Left renal pelvis (tissue), 4 donors: ENCODE measurements around the gene ODF4. TPM values are rescaled to one million over a fixed set of nuclear protein-coding genes. Genes with fewer than 3 reads are reported as not detected.
"Not testable (repeated sequence)": the region's sequence is repeated elsewhere in the genome, so short reads cannot be mapped to it uniquely, and the experiment has no call there.

ENCODE experiments used
- DNase-seq, 4 donors: peaks; one replicate each; pipeline ENCODE4 v3.0.0-alpha.2; 2013; ENCODE audit warnings: low read depth in 4 of 4, low spot score in 3 of 4
- polyA plus RNA-seq, 4 donors: library from polyadenylated mRNA; unstranded; fragments of 120-200 nt; gene quantifications; one replicate each; pipeline ENCODE4 v1.2.1, GENCODE V29; 2013; ENCODE audit not compliant: insufficient read length in 4 of 4

Gene ODF4
- polyA plus RNA-seq, 4 donors, result not detected

DNA sequence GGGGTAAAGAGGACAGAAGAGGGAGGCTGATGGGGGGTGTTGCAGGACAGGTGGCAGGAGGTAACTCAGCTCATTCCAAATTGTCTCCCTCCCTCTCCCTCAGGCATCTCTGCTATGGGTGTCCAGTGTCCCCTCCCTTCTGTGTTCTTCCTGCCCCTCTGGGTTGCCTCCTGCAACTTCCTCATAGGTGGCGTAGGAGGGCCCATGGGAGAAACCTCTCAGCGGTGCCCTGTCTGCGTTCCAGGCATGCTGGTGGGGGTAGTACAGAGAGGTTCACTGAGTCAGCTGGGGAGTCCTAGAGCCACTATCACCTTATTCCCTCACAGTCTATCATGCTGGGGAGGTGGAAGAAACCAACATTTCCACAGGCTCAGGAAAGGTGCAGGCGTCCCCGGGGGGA lies 14.7 kb upstream of the ODF4 start:
- no peak for DNase-seq

DNA sequence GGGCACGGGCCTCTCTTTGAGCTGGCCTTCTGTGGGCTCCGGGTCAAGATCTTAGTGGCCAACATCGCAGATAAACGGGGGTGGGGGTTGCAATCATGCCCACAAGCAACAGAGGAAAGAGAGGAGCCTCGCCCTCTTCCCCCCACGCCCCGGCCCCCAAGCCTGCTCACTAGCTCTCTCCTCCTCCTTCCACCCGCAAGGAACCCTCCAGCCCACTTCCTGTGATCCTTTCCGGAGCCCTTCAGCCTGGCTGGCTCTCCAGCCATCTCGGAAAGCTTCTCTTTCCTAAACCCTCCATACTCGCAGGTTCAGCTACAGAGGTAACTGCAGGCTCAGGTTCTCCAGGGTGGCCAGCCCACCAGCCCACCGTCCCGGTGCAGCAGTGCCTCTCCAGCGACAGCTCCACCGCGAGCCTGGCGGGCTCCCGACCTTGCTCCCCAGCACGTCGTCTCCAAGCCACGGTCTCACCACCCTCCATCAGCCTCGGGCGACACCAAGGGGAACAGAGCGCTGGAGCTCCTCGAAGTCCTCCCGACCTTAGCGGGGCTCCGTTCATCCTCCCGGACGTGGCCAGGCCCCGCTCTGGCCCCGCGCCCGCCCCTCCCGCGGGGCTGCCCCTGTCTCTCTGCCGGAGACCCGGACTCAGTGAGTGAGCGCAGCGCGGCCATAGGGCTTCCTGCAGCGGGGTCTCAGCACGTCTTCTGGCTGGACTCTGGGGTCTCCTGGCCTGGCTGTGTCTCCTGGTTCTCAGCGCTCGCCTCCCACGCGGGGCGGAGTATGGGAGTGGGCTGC lies 12.9 kb upstream of the ODF4 start:
- no peak for DNase-seq

DNA sequence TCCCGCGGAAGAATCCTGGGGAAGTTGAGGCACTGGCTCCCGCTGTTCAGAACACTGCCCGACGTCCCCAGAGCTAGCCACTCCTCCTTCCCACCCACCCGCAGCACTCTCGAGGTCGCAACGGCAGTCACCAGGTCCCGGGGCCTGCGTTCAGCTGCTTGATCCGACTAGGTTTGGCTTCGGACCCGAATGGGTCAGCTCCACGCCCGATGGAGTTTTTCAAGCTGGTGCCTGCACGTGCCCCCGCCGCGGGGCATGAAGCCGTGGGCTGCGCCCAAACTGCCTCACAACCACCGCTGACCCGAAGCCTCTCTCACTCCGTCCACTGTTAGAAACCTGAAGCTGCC lies 12.4 kb upstream of the ODF4 start:
- no peak for DNase-seq

DNA sequence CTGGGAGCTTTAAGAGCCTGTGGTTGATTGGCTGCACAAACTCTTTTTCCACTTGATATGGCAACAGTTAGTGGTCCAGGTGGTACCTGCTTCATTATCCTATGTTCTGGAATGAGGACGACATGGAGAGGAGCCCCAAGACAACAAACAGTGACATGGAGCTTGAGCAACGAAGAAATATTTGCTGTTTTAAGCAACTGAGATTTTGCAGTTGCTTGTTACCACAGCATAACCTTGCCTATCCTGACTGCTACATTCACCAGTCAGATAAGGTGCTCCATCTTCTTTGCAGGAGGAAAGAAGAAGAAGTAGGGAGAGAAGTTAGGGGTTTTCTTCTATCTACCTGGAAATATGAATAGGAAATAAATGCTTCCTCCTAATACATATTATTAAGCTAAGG lies 7.5 kb upstream of the ODF4 start:
- DNase-seq, result no peak

DNA sequence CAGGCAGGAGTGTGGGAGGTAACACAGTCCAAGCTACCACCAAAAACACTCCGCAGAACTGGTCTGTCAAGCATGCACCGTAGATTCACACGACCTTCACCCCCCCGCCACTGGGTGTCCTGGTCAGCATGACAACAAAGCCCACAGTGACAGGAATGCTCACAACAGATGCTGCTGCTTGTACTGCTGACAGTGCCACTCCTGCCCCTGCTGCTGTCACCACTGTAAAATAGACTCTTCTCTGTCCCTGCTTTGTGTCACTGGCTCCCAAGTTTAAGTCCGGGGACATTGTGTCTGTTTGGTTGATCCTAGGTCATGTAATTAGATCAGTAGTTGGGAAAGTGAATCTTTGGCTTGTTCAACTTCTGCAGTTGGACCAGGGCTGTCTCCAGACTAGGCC lies 7.0 kb upstream of the ODF4 start:
- DNase-seq, result no peak

DNA sequence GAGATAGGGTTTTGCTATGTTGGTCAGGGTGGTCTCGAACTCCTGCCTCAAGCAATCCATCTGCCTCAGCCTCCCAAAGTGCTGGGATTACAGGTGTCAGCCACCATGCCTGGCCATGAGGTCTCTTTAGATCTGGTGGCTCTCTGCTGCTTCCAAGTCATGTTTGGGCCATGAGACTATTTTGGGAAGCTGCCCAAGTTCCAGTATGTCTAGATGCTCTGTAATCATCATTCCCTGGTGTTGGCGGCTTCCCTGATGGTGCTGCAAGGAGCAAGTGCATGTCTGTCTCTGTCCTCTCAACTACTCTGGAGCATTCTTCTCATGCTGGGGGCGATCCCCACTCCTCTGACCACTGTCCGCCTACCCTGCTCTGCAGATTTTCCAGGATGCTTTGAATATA lies 6.4 kb upstream of the ODF4 start:
- no peak for DNase-seq

DNA sequence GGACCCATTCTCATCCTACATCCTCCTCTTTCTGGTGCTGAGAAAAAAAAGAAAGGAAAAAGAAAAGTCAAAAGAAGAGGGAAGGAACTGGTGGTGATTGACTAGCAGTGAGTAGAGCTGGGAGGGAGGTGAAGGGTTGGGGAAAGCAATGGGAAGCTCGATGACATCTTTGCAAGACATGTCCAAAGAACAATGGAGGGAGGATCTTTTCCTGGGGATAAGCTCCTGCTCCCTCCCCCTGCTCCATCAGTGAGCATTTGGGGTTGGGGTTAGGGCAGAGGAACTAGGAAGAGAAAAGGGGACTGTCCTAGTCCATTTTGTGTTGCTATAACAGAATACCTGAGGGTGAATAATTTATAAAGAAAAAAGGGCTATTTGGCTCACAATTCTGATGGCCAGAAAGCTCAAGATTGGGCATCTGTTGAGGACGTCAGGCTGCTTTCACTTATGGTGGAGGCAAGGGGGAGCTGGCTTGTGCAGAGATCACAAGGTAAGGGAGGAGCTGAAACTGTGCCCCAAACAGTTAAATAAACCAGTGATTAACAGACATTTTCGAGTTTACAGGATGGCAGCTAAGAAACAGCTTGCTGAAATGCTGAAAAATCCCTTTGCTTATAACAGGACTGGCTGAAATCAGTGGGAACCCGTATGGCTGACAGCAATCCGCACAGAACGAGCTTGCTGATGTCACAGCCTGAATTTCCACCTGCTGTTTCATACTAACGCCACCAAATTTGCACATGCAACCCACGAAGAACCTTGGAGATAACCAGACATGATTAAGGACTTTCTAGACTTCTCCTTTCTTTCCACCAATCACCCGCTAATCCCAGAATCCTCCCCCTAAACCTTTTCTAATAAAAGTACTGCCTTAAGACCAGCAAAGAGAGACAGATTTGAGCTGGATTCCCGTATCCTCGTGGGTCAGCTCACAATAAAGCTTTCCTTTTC lies 1.6 kb upstream of the ODF4 start:
- DNase-seq, result no peak

DNA sequence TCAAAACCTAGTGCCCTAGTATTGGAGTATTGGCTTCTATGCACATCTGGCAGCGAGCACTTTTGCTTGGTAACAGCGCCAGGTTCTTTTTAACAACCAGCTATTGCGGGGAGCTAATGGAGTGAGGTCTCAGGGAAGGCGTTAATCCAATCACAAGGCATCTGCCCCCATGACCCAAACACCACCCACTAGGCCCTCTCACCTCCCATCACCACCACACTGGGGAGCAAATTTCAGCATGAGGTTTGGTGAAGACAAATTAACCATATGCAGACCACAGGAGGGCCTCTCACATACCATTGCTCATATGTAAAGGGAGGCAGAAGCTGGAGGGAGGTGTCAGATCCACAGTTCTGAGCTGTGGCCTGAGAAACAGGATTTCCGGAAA lies 893 bp upstream of the ODF4 start:
- DNase-seq, result no peak

DNA sequence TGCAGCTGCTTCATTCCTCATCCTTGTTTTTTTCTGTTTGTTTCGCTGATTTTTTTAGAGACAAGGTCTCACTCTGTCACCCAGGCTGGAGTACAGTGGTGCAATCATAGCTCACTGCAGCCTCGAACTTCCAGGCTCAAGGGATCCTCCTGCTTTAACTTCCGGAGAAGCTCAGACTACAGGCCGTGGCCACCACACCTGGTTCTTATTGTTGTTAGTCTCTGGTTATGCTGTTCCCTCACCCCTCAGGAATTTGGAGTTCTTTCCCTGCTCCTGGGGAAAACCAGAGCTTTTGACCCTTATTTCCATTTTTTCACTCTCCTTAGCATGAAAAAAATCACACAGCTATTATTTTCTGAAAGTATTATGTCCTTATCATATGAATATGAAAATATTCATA lies 1.8 kb downstream of the ODF4 start:
- no peak for DNase-seq

DNA sequence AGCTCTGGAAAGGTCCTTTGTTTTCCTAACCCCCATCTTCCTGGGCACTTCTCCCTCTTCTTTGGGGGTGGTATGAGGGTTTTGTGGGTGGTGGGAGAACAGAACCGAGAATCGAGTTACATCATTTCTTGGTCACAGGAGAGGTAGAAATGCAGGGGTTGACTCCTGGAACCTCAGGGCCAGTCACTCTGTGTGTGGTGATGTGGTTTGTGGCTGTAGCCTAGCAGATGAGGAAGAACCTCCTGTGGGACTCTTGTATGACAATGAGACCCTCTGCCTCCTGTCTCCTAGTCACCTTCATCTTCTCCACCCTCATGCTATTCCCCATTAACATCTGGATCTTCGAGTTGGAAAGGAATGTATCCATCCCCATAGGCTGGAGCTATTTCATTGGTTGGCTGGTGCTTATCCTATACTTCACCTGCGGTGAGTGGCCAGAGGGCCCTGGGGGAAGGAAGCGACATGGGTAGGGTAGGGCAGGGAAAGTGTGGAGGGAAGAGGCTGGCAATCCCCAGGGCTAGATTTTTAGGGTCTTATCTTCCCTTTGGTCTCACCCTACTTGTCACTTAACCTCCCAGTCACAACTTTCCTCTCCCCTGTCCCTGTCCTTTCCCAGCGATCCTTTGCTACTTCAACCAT lies 5.5 kb downstream of the ODF4 start:
- no peak for DNase-seq

DNA sequence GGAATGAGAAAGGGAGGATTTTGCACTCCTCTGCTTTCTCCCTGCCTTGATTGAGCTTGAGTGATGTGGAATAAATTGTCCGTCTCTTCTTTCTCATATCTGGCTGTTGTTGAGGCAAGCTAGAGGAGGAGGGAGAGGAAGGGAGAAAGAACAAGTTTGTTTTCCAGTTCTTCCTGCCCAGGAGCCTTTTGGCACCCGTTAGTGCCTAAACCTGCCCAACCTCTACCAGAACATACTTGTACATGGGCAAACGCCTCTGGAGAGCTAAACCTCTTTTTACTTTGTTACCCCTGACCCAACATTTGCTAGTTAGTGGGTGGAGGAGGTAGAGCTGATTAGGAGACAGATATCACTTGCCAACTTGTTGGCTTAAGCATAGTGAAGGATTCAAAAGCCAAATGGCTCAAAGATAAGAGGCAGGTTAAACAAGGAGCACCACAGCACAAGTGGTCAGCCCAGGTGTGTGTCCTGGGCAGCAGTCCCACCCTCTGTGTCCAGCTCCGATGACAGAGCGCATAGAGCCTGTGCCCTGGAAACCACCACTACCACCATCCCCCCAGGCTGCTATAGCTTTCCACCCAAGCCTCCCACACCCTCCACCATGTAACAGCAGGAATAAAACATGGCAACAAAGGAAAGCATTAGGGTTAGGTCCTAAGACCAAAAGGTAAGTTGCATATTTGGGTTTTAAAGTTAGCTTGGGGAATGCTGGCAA lies 6.5 kb downstream of the ODF4 start:
- DNase-seq, result no peak

DNA sequence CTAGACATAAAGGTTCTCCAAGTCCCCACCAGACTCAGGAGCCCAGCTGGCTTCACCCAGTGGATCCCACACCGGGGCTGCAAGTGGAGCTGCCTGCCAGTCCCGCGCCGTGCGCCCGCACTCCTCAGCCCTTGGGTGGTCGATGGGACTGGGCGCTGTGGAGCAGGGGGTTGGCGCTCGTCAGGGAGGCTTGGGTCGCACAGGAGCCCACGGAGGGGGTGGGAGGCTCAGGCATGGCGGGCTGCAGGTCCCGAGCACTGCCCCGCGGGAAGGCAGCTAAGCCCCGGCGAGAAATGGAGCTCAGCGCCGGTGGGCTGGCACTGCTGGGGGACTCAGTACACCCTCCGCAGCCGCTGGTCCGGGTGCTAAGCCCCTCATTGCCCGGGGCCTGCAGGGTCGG lies 7.4 kb downstream of the ODF4 start:
- DNase-seq, result not testable (repeated sequence)

DNA sequence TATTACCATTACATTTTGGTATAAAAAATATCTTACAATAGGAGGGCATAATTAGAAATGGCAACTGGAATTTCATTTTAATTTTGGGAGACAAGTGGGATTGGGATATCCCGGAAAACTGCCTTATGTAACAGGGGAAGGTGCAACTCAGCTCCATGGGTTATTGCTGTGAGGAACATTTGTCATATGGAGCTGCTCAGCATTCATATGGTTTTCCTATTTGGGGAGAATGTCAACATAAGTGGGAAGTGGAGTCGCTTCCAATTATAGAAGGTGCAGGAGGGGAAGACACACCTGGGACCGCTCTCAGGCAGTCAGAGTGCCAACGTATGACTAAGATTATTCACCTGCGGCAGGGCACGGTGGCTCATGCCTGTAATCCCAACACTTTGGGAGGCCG lies 10.7 kb downstream of the ODF4 start:
- no peak for DNase-seq

DNA sequence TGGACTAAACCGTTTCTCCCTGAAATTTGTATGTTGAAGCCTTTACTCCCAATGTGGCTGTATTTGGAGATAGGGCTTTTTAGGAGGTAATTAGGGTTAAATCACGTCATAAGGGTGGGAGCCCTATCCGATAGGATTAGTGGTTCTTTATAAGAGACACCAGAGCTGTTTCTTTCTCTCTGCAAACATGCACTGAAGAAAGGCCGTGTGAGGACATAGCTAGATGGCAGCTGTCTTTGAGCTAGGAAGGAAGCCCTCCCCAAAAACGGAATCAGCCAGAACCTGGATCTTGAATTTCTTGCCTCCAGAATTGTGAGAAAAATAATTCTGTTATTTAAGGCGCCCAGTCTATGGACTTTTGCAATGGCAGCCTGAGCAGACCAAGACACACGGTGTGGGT lies 14.1 kb downstream of the ODF4 start:
- no peak for DNase-seq

DNA sequence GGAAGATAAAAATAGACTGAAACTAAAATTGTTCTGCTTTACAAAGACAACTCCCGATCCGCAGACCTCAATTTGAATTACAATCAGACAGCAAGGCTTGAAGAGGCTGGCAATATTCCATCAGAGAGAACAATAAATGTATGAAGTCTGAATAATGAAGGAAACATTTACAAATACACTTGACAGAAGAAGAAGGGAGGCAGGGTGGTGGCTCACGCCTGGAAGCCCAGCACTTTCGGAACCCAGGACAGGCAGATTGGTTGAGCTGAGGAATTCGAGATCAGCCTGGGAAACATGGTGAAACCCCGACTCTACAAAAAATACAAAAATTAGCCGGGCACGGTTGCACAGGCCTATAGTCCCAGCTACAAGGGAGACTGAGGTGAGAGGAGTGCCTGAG lies 14.6 kb downstream of the ODF4 start:
- DNase-seq, result no peak

DNA sequence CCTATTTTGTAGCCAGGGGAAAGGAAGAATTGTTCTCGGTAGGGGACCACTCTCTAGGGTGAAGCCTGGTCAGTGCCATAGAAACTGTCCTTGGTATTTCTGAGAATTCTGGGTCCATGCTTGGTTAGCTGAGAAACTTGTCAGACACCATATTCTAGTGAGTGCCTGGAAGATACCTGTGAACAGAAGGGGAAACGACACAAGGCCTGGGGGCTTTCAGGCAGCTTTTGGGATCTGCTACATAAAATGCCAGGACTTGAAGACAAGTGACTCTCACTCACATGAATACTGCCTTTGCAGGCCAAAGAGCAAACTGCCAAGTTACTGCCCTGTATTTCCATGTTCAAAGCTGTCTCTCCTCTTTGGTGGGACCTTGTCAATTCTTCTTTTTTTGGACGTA lies 18.3 kb downstream of the ODF4 start:
- no peak for DNase-seq

DNA sequence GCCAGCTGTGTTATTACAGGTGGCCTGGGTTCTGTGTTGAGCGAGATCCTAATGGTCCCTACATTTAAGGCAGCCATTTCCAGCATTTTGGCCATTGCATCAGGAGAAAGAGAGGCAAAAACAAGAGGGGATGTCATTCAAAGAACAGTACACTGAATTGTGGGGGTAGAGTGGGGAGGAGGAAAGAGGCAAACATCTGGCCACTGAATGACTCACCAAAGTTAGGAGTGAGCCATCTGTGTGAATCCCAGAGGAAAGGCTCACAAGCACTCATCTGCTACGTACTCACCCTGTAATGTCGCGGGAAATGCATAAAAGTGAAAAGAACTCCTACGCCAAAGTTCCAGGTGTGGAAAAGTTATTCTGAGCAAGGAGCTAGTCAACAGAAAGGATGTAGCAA lies 20.1 kb downstream of the ODF4 start:
- no peak for DNase-seq

DNA sequence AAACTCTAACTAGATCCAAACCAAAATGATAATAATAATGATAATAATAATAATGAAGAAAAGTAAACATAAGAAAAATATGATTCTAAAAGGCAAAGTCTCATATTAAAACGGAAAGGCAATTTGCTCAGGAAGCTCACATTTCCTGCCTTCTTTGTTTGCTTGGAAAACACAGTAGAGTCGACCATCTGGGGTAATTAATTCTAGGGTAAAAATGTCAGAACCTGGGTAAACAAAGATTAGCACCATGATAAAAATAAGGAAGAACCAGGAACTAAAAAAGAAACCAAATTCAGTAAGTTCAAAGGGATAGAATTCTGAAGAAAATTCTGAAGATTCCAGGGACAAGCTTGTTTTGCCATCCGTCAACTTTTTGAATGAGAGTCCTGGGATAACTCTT lies 20.6 kb downstream of the ODF4 start:
- DNase-seq, result no peak

DNA sequence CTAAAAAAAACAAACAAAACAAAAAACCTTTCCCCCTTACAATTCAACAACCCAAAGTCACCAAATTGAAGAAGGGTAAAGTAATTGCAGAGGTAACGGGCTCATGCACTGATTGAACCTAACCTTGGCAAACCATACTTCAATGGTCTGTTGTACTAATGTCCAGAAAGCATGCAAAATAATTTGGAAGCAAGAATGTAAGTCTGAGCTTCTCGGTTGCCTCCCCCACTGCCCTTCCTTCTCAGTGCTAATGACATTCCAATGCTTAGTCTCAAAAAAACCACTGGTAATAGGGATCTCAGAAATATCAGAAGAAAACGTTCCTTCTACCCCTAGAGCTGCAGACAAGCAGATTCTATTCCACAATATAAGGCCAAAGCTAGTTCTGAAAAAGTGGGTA lies 21.1 kb downstream of the ODF4 start:
- no peak for DNase-seq

DNA sequence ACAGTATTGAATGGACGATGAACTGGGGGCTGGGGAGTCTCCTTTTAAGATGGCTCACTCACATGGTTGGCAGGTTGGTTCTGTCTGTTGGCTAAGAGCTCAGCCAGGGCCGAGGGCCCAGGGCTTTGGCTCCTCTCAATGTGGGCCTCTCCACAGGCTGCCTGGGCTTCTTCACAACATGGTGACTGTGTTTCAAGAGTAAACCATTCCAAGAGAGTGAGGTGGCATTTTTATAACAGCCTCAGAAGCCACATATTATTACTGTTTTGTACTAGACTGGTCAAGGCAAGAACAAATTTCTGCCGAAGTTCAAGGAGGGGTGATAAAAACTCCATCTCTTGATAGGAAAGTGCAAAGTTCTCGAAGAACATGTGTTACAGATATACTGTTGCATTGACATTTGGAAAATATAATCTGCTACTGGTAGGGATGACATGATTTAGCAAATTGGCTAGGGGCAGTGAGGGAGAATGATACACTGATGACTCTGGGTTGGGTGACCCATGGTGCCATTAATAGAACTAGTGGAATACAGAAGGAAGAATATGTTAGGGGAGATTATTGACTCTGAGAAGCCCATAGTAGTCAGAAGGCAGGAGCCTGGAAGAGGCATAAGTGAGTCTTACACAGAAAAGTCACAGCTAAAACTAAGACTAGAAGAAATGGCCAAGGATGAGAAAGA lies 23.2 kb downstream of the ODF4 start:
- DNase-seq, result no peak
